NCI-H2107 treated with DMSO at 0.1 percent for 48 hours (cell line): ENCODE results near the gene KLHL8.
"Not testable (repeated sequence)": the region's sequence is repeated elsewhere in the genome, so short reads cannot be mapped to it uniquely, and the experiment has no call there.

Source experiments
- DNase-seq: peaks from one replicate; lab custom pipeline; 2025; ENCODE audit not compliant: unreplicated experiment; lab: John Stamatoyannopoulos, UW

KLHL8 gene

DNA sequence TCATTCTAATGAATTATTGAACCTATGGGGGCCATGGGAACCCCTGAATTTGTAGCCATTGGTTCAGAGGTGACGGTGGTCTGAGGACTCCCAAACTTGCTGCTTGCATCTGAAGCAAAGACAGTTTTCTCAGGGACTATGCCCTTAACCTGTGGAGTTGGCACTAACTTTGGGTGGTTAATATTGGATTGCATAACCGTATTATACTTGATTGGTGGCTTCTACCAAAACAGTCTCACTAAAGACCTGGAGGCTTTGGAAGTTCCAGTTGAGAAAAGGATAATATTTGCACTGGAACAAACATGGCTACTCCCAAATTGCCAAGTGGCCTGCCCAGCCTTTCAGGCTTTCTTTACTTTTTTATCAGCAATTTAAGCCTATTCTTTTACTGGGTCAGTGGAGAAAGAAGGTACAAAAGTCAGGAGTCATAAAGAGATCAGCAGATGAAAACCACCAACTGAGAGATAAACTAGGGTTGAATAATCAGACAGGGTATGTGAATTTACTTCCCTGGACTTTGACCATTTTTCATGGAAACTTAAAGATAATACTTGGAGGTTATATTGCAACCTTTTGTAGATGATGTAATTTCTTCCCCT is 7.9 kb upstream of the KLHL8 start:
- no peak for DNase-seq

DNA sequence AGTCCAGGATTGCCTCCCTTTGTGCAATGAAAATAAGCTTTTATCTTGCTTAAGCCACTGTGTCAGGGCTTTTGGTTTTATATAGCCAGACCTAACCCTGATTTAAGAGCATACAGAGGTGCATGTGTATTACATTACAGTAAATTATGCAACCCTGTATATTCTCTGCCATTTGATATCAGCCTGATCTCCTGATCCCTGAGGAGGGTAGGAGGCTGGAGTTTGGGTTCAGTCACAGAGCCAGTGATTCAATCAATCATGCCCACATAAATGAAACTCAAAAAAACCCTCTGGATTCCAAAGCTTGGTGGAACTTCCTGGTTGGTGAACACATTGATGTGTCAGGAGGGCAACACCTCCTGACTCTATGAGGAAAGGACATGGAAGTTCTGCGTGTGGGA is 7.3 kb upstream of the KLHL8 start:
- DNase-seq = peak; percentile 12

DNA sequence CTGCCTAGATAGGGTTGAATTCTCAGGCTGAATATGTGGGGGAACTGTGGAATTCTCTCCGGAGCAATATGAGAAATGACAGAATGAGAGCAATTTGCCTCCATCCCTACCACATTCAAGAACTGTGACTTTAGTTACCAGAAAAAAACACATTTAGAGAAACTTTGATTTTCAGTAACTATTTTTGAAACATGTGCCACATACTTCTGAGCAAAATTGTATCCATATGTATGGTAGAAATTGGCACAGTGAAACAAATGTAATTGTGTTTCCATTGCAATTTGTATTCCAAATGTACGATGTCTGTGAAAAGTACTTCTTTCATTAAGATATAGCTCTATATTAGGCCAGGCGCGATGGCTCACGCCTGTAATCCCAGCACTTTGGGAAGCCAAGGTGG is 5.5 kb upstream of the KLHL8 start:
- no peak for DNase-seq

DNA sequence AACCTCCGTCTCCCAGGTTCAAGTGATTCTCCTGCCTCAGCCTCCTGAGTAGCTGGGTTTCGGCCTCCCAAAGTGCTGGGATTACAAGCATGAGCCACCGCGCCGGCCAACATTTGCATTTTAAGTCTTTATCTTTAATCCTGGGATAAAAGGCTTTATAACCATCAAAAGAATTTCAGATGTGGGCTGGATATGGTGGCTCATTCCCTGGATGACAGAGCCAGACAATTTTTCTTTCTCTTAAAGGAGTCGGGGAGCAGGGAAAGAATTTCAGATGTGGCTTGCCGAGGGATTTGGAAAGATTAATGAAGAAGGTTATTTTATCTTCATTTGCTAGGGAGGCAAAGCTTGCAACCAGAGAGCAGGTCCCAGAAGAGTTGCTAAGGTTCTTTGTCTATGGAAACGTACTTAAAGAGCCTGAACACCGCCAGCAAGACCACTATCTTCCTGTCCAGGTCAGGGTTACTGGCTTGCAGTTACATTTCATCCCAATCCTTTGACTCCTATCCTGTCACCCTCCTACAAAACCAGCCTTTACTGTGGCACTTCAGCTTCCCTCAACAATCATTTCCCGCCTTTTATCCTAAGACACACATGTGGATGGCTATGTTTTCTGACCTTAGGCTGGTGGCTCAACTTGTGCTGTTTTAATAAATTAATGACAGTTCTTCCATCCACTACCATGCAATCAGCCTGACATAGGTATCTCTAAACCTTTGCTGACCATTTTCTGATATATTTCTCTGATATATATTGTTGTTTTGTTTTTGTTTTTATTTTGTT is 3.9 kb upstream of the KLHL8 start:
- DNase-seq = no peak

DNA sequence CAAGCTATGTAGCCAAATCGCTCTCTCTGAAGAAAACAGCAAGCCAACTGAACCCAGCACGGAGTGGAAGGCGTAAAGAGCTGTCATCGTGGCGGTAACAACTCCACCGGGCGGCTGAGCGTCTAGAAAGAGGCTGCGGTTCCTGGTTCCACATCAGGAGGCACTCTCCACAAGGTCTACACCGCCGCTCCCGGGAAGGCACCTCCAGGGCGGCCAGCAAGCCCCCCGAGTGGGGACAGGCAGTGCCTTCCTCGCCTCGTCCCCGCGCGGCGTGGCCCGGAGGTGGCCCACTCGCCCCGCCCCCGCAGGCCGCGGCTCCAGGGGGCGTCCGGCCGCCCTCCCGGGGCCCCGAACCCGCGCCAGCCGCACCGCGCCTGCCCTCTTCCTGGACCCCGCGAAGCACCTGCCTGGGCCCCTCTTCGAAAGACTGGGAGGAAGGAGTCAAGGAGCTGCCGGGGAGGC is 755 bp downstream of the KLHL8 start:
- DNase-seq = no peak

DNA sequence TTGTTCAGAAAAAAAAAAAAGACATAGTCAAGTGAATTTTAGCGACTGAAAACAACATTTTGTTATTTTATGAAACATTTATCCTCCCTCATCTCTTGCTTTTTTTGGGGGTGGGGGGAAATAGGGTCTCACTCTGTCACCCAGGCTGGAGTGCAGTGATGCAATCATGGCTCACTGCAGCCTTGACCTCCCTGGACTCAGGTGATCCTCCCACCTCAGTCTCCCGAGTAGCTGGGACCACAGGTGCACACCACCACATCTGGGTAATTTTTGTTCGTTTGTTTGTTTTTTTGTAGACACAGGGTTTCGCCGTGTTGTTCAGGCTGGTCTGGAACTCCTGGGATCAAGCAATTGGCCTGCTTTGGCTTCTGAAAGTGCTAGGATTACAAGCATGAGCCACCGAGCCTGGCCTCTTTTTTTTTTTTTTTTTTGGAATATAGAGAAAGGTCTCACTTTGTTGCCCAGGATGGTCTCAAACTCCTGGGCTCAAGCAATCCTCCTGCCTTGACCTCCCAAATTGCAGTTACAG is 3.1 kb downstream of the KLHL8 start:
- DNase-seq = not testable (repeated sequence)

DNA sequence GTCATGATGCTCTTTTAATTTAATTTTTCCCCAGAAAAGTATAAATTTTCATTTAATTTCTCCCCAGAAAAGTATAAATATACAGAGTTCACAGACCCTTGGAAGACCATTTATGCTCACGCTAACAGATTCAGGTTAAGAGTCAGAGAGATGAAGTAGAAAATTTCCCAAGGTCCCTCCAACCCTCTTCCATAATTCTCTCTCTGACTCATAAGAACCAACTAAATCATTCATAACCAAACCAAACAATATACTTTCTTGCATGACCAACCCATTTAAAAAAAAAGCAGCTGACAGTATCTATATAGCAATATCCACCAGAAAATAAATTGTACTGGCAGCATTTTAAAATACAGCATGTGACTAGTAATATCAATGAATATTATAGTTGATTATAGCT is 3.9 kb downstream of the KLHL8 start:
- no peak for DNase-seq

DNA sequence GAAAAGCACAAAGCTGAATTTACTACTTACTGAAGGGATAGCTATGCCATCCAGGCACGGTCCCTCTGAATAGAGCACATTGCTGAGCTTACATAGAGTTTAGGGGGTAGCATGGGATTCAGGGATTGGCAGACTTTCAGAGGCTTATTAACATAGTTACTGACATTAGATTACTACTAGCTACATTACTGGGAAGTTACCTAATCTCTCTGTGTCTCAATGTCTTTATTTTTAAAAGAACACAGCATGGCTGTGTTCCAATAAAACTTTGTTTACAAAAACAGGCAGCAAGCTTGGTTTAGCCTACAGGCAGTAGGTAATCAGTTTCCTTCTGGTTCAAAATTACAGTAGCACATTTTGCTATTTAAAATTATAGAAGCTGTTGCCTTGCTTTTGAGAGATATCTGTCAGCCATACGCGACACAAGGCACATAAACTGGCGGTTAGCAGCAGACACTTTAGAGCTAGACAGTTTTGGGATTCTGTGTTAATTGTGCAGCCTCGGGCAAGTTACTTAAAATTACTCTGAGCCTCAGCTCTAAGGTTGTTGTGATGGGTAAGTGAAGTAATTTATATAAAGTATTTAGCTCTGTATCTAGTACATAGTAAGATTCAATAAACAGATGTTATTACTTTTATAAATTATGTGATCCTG is 6.9 kb downstream of the KLHL8 start:
- DNase-seq = no peak

DNA sequence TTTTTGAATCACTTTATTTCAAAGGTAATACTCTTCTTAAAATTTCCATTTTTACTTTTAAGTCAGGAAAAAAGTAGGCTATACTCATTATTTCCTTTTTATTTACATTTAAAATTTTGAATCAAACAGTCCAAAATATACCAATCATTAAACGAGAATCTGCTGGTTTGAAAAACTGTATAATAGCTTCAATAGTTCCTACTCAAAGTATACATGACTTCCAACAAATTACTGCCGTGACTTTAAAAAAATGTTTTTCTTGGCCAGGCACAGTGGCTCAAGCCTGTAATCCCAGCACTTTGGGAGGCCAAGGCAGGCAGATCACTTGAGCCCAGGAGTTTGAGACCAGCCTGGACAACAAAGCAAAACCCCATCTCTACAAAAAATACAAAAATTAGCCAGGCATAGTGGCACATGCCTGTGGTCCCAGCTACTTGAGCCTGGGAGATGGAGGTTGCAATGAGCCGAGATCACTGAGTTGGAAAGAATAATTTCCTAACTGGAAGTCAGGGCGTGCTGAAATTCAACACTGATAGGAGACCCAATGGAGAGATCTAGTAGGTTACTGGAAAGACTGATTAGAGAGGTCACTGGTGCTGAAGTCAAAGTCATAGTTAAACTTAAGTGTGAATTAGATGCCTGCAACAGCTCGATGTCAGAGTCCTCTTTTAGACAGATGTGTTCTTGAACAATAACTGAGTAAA is 9.0 kb downstream of the KLHL8 start:
- DNase-seq = no peak

DNA sequence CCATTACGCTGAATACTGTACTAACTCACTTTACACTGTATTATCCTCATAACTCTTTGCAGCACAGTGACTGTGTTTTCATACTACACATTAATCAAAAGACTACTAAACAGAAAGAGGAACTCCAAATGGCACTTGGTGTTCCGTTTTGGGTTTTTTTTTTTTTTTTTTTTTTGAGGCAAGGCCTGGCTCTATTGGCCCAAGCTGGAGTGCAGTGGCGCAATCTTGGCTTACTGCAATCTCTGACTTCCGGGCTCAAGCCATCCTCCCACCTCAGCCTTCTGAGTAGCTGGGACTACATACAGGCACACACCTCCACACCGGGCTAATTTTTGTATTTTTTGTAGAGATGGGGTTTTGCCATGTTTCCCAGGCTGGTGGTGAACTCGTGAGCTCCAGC is 10.7 kb downstream of the KLHL8 start:
- DNase-seq = no peak

DNA sequence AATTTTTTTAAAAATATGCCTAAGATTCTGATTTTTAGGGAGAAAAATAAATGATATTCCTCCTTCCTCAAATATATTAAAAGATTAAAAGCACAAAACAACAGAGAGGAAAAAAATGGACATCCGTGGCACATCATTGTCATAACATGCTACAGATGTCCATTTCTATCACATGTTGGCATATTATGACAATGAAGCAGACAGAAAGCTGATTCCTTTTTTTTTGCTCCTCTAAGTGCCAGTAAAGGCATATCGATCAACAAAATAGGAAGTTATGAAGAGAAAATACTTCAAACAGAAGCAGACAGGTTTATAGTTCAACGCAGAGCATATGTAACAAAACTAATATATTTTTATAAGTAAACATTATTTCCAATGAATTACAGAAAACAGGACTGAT is 11.2 kb downstream of the KLHL8 start:
- no peak for DNase-seq

DNA sequence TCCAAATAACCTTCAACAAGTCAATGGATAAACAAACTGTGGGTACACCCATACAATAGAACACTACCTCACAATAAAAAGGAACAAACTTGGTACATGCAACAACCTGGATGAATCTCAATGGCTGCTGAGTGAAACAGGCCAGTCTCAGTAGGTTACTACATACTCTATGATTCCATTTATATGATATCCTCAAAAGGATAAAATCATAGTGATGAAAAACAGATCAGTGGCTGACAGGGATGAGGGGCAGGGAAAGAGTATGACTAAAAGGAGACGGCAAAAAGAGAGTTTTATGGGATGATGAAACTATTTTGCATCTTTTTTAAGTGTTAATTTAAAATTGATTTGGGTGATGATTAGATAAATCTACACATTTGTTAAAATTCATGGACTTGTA is 15.9 kb downstream of the KLHL8 start:
- no peak for DNase-seq

DNA sequence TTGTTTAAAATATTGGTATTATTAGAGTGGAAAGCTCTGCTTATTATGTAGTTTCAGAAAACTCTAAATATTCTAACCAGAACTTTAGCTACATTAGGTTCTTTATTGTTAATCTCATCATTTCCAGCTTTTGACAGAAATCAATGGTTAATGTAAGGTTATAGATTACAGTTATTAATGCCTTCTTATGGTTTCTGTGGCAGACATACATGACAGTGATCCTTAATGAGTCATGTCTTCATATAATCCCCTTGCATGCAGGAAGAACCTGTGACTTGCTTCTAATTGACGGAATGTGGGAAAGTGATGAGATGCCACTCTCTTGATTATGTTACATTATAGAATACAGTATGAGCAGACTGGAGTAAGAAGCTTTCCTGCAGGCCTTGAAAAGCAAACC is 23.5 kb downstream of the KLHL8 start:
- no peak for DNase-seq

DNA sequence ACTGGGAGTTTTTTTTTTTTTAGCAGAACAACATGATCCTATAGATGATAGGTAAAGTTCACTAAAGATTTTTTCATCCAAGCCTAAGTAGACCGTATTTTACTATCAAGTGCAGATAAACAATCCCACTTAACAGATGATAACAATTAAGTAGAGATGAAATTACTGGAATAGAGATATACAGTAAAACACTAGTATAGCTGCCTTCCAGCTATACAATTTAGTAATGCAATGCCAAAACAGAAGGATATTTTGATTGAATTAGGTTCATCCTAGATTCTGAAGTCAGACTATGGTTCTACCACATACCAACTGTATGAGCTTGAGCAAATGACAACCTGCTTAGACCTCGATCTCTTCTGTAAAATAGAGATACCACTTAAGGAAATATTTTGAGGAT is 24.3 kb downstream of the KLHL8 start:
- no peak for DNase-seq

DNA sequence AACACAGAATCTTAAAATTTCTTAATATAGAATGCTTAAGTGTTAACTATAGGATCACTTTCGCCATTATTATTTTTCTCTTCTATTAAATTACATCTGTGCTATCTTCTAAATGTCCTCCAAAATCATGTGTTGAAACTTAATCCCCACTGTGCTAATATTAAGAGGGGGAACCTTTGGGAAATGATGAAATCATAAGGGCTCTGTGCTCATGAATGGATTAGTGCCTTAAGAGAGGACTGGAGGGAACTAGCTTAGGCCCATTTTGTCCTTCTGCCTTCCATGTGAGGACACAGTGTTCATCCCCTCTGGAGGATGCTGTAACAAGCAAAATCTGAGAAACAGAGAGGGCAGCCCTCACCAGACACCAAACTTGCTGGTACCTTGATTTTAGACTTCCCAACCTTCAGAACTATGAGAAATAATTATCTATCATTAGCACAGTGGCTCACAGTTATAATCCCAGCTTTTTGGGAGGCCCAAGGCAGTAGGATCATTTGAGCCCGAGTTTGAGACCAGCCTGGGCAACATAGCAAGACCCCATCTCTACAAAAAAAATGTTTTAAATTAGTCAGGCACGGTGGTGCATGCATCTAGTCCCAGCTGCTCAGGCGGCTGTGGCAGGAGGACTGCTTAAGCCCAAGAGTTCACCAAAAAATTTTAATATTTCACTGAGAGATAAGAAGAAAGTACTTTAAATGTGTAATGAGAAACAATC is 26.3 kb downstream of the KLHL8 start:
- no peak for DNase-seq

DNA sequence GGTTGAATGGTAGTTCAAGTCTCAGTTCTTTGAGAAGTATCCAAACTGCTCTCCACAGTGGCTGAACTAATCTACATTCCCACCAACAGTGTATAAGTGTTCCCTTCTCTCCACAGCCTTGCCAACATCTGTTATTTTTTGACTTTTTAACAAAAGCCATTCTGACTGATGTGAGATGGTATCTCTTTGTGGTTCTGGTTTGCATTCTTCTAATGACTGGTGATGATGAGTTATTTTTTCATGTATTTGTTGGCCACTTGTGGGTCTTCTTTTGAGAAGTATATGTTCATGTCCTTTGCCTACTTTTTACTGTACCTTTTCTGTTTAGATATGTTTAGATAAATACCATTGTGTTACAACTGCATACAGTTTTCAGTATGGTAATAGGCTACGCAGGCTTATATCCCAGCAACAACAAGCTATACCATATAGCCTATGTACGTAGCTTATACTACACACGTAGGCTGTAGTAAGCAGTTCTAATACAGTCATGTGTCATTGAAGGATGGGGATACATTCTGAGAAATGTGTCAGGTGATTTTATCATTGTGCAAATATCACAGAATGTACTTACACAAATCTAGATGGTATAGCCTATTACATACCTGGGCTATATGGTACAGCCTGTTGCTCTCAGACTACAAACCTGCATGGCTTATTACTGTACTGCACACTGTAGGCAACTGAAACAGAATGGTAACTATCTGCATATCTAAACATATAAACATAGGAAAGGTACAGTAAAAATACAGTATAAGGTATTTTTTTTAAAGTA is 28.1 kb downstream of the KLHL8 start:
- no peak for DNase-seq

DNA sequence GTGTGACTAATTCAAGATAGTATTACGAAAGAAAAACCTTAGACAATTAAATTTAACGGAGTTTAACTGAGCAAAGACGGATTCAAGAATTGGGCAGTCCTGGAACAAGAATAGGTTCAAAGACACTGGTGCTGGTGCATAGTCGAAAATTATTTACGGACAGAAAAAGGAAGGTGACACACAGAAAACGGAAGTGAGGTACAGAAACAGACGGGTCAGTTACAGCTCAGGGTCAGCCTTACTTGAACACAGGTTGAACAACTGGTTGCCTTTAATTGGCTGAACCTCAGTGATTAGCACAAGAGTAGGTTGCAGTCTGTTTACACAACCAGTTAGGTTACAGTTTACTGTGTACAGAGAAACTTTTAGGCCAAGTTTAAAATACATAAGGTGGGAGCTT is 31.5 kb downstream of the KLHL8 start:
- no peak for DNase-seq

DNA sequence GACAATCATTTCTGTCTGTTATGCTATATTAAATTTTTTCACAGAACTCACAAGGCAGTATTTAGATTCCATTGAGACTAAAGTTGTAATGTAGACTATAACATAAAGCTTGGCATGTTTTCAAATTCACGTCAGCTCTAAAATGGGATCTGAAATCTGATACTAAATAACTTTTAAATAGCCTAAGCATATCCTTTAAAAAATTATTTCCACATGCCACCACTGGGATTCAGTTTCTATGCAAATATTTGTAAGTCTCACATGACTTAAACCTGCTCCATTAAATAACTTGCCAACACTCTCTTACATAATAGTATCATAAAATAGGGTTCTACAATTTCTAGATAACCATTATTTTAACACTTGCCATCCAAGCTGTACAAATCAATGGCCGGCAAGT is 32.4 kb downstream of the KLHL8 start:
- DNase-seq = no peak

DNA sequence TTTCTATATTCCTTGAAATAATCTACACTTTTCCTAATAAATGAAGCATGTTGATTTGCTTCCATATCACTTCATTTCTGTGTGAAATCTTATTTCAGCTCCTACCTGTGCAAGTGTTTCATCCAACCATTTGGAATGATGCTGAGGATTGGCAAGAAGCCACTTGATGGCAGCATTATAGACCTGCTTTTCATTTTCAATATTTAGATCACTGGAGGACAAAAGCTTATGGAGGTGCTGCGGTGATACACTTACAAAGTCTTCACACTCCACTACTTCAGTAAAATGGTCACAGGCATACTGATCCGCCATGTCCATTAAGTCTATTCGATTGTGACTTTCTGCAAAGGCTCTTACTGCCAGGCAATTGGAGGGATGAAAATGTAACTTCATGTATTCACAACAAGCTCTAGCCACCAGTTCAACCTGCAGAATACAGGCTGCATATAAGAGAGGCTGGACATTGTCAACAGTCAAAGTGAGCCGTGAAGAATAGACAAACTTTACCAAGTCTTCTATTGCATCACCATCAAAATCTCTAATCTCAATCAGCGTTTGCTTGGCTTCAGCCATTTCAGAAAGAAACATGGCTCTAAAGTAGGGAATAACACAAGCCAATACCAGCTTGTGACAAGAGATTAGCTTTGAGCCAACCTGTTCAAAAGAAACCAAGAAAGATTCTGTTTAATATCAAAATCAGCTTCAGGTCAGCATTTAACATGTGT is 35.1 kb downstream of the KLHL8 start:
- no peak for DNase-seq
